Transverse colon (tissue), 4 donors: Measurements from ENCODE around the gene CDH12. TPM values are rescaled to one million over a fixed set of nuclear protein-coding genes. Genes with fewer than 3 reads are reported as not detected.

Source experiments
- DNase-seq: peaks from one replicate; pipeline ENCODE4 v3.0.0-alpha.2; 2019
- H3K27ac ChIP-seq, 4 donors: fragments of 200-600 bp; sonication (generic); 2 replicates each; pipeline ENCODE4 v1.5.1; 2016 to 2018; ENCODE audit warnings: inconsistent platforms in 4 of 4
- H3K27me3 ChIP-seq: fragments of 200-600 bp; sonication (generic); 2 replicates; pipeline ENCODE4 v1.5.1; 2017; ENCODE audit warnings: inconsistent platforms
- H3K36me3 ChIP-seq, 4 donors: fragments of 200-600 bp; sonication (generic); 2 replicates each; pipeline ENCODE4 v1.5.1; 2017 to 2019; ENCODE audit warnings: inconsistent platforms in 4 of 4
- H3K4me1 ChIP-seq, 4 donors: fragments of 200-600 bp; sonication (generic); 2 replicates each; pipeline ENCODE4 v1.5.1; 2017 to 2020; ENCODE audit warnings: inconsistent platforms in 4 of 4
- H3K4me3 ChIP-seq, 4 donors: fragments of 200-600 bp; sonication (generic); 1 replicate in 1 of 4; 2 replicates in 3 of 4; pipeline versions ENCODE4 v1.5.1 to v1.6.1; 2017 to 2019; ENCODE audit warnings: inconsistent platforms in 4 of 4
- H3K9me3 ChIP-seq, 2 donors: fragments of 200-600 bp; sonication (generic); 2 replicates each; pipeline ENCODE4 v1.5.1; 2017 to 2019; ENCODE audit warnings: inconsistent platforms in 2 of 2
- CTCF ChIP-seq, 5 experiments: fragments of 200-600 bp in 3 of 5; fragments of 450-650 bp in 2 of 5; sonication (generic) in 3 of 5; IDR thresholded peaks; 1 replicate in 2 of 5; 2 replicates in 3 of 5; pipeline ENCODE4 v1.5.1; 2016 to 2017; ENCODE audit warnings: antibody characterized with exemption in 5 of 5, inconsistent platforms in 3 of 5, mild to moderate bottlenecking in 2 of 5, moderate library complexity in 1 of 5
- EP300 ChIP-seq: sonication (generic); formaldehyde crosslinking; IDR thresholded peaks from one replicate; pipeline ENCODE4 v1.6.1; 2017; ENCODE audit warnings: antibody characterized with exemption, low read depth
- POLR2A ChIP-seq: fragments of 450-650 bp; IDR thresholded peaks from one replicate; pipeline ENCODE4 v1.6.1; 2016; ENCODE audit warnings: antibody characterized with exemption, mild to moderate bottlenecking, moderate library complexity
- POLR2AphosphoS5 ChIP-seq, 3 donors: sonication (generic); formaldehyde crosslinking; IDR thresholded peaks; one replicate each; pipeline ENCODE4 v1.6.1; 2016; ENCODE audit warnings: antibody characterized with exemption in 3 of 3
- WGBS, 2 donors: methylation state at CpG; one replicate each; pipeline ENCODE4 v1.1.5; 2018; ENCODE audit warnings: low coverage in 1 of 2; 5-methylcytosine and 5-hydroxymethylcytosine counted together
- in situ Hi-C, 4 donors: fragments of 200-750 bp; cut with MboI; loops; one replicate each; pipeline versions ENCODE4 v1.15.0 to v1.15.1; 2017; ENCODE audit warnings: low sequenced_read_pairs in 3 of 4, low pct_ligation_motif_present in 1 of 4, low pct_unique_long_range_greater_than_20kb in 1 of 4
- intact Hi-C: fragments of 100-400 bp; cut with DNase I; formaldehyde crosslinking; loops from one replicate; pipeline ENCODE4 v1.15.1; 2023; ENCODE audit warnings: low total_unique reads
- total RNA-seq, 4 donors: library from RNA; depleted of rRNA; stranded (reverse); fragments of >200 nt; gene quantifications; one replicate each; pipeline ENCODE4 v1.1.0, GENCODE V29; 2016

CDH12 gene
- total RNA-seq, 4 donors from 2014 or later: 0.14 TPM; not detected in 3

GRCh38 chr5:22070186-22070728, 782.9 kb downstream of the CDH12 start:
- 57 to 63% methylated on average over 3 of the region's 3 CpGs for WGBS, 2 donors

GRCh38 chr5:22063717-22064116, 789.4 kb downstream of the CDH12 start:
- Histone ChIP-seq H3K4me1 (no peaks in the 10 kb centered on the region), H3K9me3 (no peaks in the 10 kb centered on the region), H3K27ac (no peak overlapping the region), H3K4me3 (no peak overlapping the region), H3K27me3 (no peaks in the 10 kb centered on the region), H3K36me3 (no peaks in the 10 kb centered on the region)
- 84 to 100% methylated on average over 4 of the region's 4 CpGs for WGBS, 2 donors
- in situ Hi-C loops (no loop called here), intact Hi-C loops (no loop called here)
- DNase-seq: no peak
- no peak for TF ChIP-seq EP300
- TF ChIP-seq POLR2A: no peak
- no peak for TF ChIP-seq CTCF (IDR thresholded peaks at IDR 0.05)
- TF ChIP-seq POLR2AphosphoS5 (IDR thresholded peaks at IDR 0.05): no peak

More at GRCh38 chr5:22070186-22070728, 782.9 kb downstream of the CDH12 start:
- no peaks in the 10 kb centered on the region for H3K36me3 ChIP-seq
- H3K27ac ChIP-seq: no peak overlapping the region
- H3K4me1 ChIP-seq: no peaks in the 10 kb centered on the region
- intact Hi-C loops: no loop called here
- no peaks in the 10 kb centered on the region for H3K9me3 ChIP-seq
- H3K27me3 ChIP-seq: no peaks in the 10 kb centered on the region
- H3K4me3 ChIP-seq: no peak overlapping the region
- in situ Hi-C loops: no loop called here
- DNase-seq: no peak
- TF ChIP-seq POLR2A (no peak), EP300 (no peak), CTCF (IDR thresholded peaks at IDR 0.05) (no peak), POLR2AphosphoS5 (IDR thresholded peaks at IDR 0.05) (no peak)

GRCh38 chr5:22058620-22059019, 794.5 kb downstream of the CDH12 start:
- in situ Hi-C loops (no loop called here), intact Hi-C loops (no loop called here)
- Histone ChIP-seq H3K9me3 (no peaks in the 10 kb centered on the region), H3K4me1 (no peaks in the 10 kb centered on the region), H3K27me3 (no peaks in the 10 kb centered on the region), H3K27ac (no peak overlapping the region), H3K4me3 (no peak overlapping the region), H3K36me3 (no peaks in the 10 kb centered on the region)
- no peak for DNase-seq
- TF ChIP-seq CTCF (IDR thresholded peaks at IDR 0.05) (no peak), POLR2AphosphoS5 (IDR thresholded peaks at IDR 0.05) (no peak)
- WGBS, 2 donors: 20 to 33% methylated on average over 1 of the region's 1 CpG

- intact Hi-C loops: no loop called here
These were observed 796.1 kb downstream of the CDH12 start for GRCh38 chr5:22057012-22057411.

More at GRCh38 chr5:22057012-22057411, 796.1 kb downstream of the CDH12 start:
- Histone ChIP-seq H3K4me3 (no peak overlapping the region), H3K27ac (no peak overlapping the region), H3K27me3 (no peaks in the 10 kb centered on the region), H3K4me1 (no peaks in the 10 kb centered on the region), H3K36me3 (no peaks in the 10 kb centered on the region), H3K9me3 (no peaks in the 10 kb centered on the region)
- in situ Hi-C loops: no loop called here
- DNase-seq: no peak
- TF ChIP-seq EP300: no peak
- TF ChIP-seq POLR2AphosphoS5 (IDR thresholded peaks at IDR 0.05): no peak
- TF ChIP-seq POLR2A: no peak
- no peak for TF ChIP-seq CTCF (IDR thresholded peaks at IDR 0.05)
